K562 treated with DMSO at 1 percent for 12 hours (cell line): ENCODE data around the gene SPRY4. TPM values are rescaled to one million over a fixed set of nuclear protein-coding genes. Genes with fewer than 3 reads are reported as not detected.

Experiments
- total RNA-seq: library from RNA; unstranded; fragments of 300-600 nt; gene quantifications from 2 replicates; pipeline ENCODE4 v1.2.3, GENCODE V29; 2022; ENCODE audit not compliant: insufficient read depth

SPRY4 gene
- total RNA-seq, result 4.7 and 20.3 TPM in 2 replicates

DNA sequence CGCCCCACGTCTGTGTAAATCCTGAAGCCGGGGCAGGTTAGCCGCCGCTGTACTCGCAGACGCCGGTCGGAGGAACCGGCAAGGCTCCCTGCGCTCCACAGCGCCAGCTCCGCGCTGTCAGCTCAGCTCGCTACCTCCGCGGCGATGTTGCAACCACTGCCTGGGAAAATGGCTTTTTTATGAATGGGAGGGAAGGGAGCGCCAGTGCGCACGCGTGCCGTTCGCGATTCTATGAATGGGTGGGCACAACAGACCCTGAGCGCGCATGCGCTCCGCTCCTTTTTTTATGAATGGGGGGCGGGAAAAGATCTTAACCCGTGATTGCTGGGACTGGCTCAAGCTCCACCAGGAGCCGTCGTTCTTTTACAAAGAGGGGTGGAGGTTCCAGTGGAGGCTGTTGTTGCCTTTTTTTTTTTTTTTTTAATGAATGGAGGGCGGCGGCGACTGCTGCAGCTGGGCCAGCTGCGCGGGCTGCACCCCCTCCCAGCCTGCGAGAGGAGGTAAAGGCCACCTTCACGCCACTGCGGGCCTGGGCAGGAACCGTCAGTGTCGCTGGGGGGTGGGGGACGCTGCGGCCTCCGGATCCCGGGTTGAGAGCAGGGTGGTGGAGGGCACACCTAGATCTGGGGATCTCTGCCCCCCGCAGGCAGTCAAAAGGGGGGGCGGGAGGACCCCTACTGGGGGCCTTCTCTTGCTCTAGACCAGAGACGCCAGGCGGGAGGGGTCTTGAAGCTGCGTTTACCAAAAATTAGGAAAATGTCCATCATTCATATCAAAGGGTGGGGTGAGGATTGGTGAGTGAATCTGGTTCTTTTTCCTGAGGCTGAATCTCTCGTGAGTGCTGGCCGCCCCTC, at the start of gene SPRY4:
TSS of gene SPRY4 (minus strand) at position 151 of the 854 bp plus-strand sequence. CDS start 9,913 bp downstream, outside the sequence.

Other genes with a start within 250 kb of the SPRY4 start
- gene NDFIP1, start 216.2 kb downstream of the SPRY4 start, total RNA-seq, result 19.1 and 37.7 TPM in 2 replicates